HCT116 (cell line): ENCODE measurements around the gene CCDC148. TPM values are rescaled to one million over a fixed set of nuclear protein-coding genes. Genes with fewer than 3 reads are reported as not detected.

ENCODE experiments used
- ATAC-seq: fragments of 200-7000 bp; cut with Tn5 transposase; 2 replicates; pipeline ENCODE4 v1.9.1; 2020; ENCODE audit warnings: mild to moderate bottlenecking, moderate library complexity
- BruUV-seq: library from RNA; stranded (reverse); fragments of 400-500 nt; replicated peaks from 2 replicates; lab custom pipeline; 2021; lab: Mats Ljungman, UMichigan
- CTCF ChIA-PET: fragments of 300-600 bp; sonication (Branson Sonifier 250); formaldehyde crosslinking; loops from one replicate; lab custom pipeline; 2021; ENCODE audit warnings: antibody characterized with exemption; lab: Charles Lee
- POLR2A ChIA-PET: fragments of 300-600, 350-600 bp; sonication (Branson Sonifier 250); formaldehyde crosslinking; loops from one replicate; lab custom pipeline; 2021; ENCODE audit warnings: antibody characterized with exemption; lab: Charles Lee
- RAD21 ChIA-PET, 2 experiments: fragments of 300-600 bp; sonication (Branson Sonifier 250); formaldehyde crosslinking; loops; one replicate each; lab custom pipeline; 2023; ENCODE audit warnings: low total read pairs in 2 of 2; ENCODE audit not compliant: uncharacterized antibody in 2 of 2, unreplicated experiment in 2 of 2, low non-redundant PET in 1 of 2; lab: Charles Lee
- DNase-seq: peaks from one replicate; pipeline ENCODE4 v3.0.0-alpha.2; 2010; ENCODE audit warnings: low read depth, low spot score
- H2AFZ ChIP-seq: fragments of 200-600 bp; shearing (Covaris generic), sonication (generic); 2 replicates; pipeline ENCODE4 v1.6.1; 2017; ENCODE audit warnings: low read depth, mixed run types, mixed read lengths, antibody characterized with exemption, low read length; ENCODE audit not compliant: poor library complexity, severe bottlenecking
- H3K27ac ChIP-seq: 2 replicates; pipeline ENCODE4 v1.5.1; 2012; ENCODE audit warnings: low read depth, low read length
- H3K27me3 ChIP-seq: fragments of 200-600 bp; sonication (generic); 2 replicates; pipeline ENCODE4 v1.6.1; 2016; ENCODE audit warnings: mixed run types, low read length, mixed read lengths; ENCODE audit not compliant: insufficient read depth
- H3K36me3 ChIP-seq, 2 experiments: fragments of 200-500 bp in 1 of 2; fragments of 200-600 bp in 1 of 2; sonication (Bioruptor generic) in 1 of 2; sonication (generic) in 1 of 2; 2 replicates each; pipeline versions ENCODE4 v1.5.1 to v1.6.1; 2014 to 2016; ENCODE audit warnings: low read length in 2 of 2, inconsistent platforms in 1 of 2, mixed read lengths in 1 of 2, mixed run types in 1 of 2; ENCODE audit not compliant: insufficient read depth in 2 of 2, control insufficient read depth in 1 of 2
- H3K4me1 ChIP-seq, 2 experiments: fragments of 200-600 bp in 1 of 2; sonication (generic) in 1 of 2; 2 replicates each; pipeline versions ENCODE4 v1.5.1 to v1.6.1; 2012 to 2017; ENCODE audit warnings: low read length in 2 of 2, inconsistent platforms in 1 of 2, mild to moderate bottlenecking in 1 of 2, mixed read lengths in 1 of 2, mixed run types in 1 of 2, moderate library complexity in 1 of 2; ENCODE audit not compliant: insufficient read depth in 2 of 2, control insufficient read depth in 1 of 2
- H3K4me2 ChIP-seq: fragments of 200-600 bp; sonication (generic); 2 replicates; pipeline ENCODE4 v1.6.1; 2017; ENCODE audit warnings: mixed run types, low read length, mixed read lengths
- H3K4me3 ChIP-seq, 2 experiments: fragments of 200-600 bp in 1 of 2; sonication (generic) in 1 of 2; replicated peaks in 1 of 2; 2 replicates each; pipeline ENCODE4 v1.5.1; 2011 to 2016; ENCODE audit warnings: low read length in 2 of 2, control low read depth in 1 of 2, low read depth in 1 of 2, mild to moderate bottlenecking in 1 of 2, mixed read lengths in 1 of 2, mixed run types in 1 of 2
- H3K79me2 ChIP-seq: fragments of 200-600 bp; sonication (generic); 2 replicates; pipeline ENCODE4 v1.6.1; 2017; ENCODE audit warnings: mild to moderate bottlenecking, mixed run types, low read length, moderate library complexity, mixed read lengths; ENCODE audit not compliant: insufficient read depth
- H3K9ac ChIP-seq: fragments of 200-600 bp; sonication (generic); 2 replicates; pipeline ENCODE4 v1.6.1; 2016; ENCODE audit warnings: low read length, mixed read lengths
- H3K9me2 ChIP-seq: fragments of 200-600 bp; sonication (generic), shearing (Covaris generic); 2 replicates; pipeline ENCODE4 v1.6.1; 2017; ENCODE audit warnings: mixed run types, mild to moderate bottlenecking, moderate library complexity; ENCODE audit not compliant: insufficient read depth
- H3K9me3 ChIP-seq, 2 experiments: fragments of 200-500 bp in 1 of 2; fragments of 200-600 bp in 1 of 2; sonication (Bioruptor generic) in 1 of 2; sonication (generic) in 1 of 2; 2 replicates each; pipeline ENCODE4 v1.6.1; 2014 to 2017; ENCODE audit warnings: low read length in 2 of 2, mixed read lengths in 2 of 2, inconsistent platforms in 1 of 2, low read depth in 1 of 2, mild to moderate bottlenecking in 1 of 2, mixed run types in 1 of 2, moderate library complexity in 1 of 2; ENCODE audit not compliant: control insufficient read depth in 1 of 2, insufficient read depth in 1 of 2
- H4K20me1 ChIP-seq: fragments of 200-600 bp; sonication (generic), shearing (Covaris generic); 2 replicates; pipeline ENCODE4 v1.6.1; 2017; ENCODE audit warnings: mixed run types, mild to moderate bottlenecking, moderate library complexity; ENCODE audit not compliant: insufficient read depth
- CBX3 ChIP-seq: IDR thresholded peaks from 2 replicates; pipeline ENCODE4 v1.6.1; 2012; ENCODE audit warnings: low read depth
- CEBPB ChIP-seq: IDR thresholded peaks from 2 replicates; pipeline ENCODE4 v1.6.1; 2012; ENCODE audit warnings: low read depth
- CTCF ChIP-seq, 3 experiments: fragments of 200-600 bp in 1 of 3; sonication (generic) in 1 of 3; IDR thresholded peaks in 2 of 3; conservative IDR thresholded peaks in 1 of 3; 2 replicates each; pipeline ENCODE4 v1.5.1; 2012 to 2017; ENCODE audit warnings: low read depth in 2 of 3, low read length in 2 of 3, antibody characterized with exemption in 1 of 3, borderline replicate concordance in 1 of 3, control low read depth in 1 of 3, mild to moderate bottlenecking in 1 of 3, mixed read lengths in 1 of 3, mixed run types in 1 of 3, moderate library complexity in 1 of 3; ENCODE audit not compliant: insufficient read depth in 1 of 3
- EGR1 ChIP-seq: IDR thresholded peaks from 2 replicates; pipeline ENCODE4 v1.6.1; 2012; ENCODE audit warnings: low read depth
- EZH2 ChIP-seq: fragments of 200-600 bp; sonication (generic); IDR thresholded peaks from 2 replicates; pipeline ENCODE4 v1.6.1; 2017; ENCODE audit warnings: antibody characterized with exemption, mixed run types
- FOSL1 ChIP-seq: IDR thresholded peaks from 2 replicates; pipeline ENCODE4 v1.6.1; 2012; ENCODE audit warnings: low read depth
- POLR2AphosphoS5 ChIP-seq: IDR thresholded peaks from 2 replicates; pipeline ENCODE4 v1.6.1; 2011; ENCODE audit warnings: mild to moderate bottlenecking, low read depth, low read length, moderate library complexity
- RAD21 ChIP-seq: IDR thresholded peaks from 2 replicates; pipeline ENCODE4 v1.6.1; 2012; ENCODE audit warnings: low read depth, mild to moderate bottlenecking
- REST ChIP-seq: IDR thresholded peaks from 2 replicates; pipeline ENCODE4 v1.6.1; 2012; ENCODE audit warnings: low read depth
- SP1 ChIP-seq: IDR thresholded peaks from 2 replicates; pipeline ENCODE4 v1.6.1; 2012; ENCODE audit warnings: low read depth
- TCF7L2 ChIP-seq: IDR thresholded peaks from 2 replicates; pipeline ENCODE4 v1.7.0; 2011; ENCODE audit warnings: borderline replicate concordance, inconsistent platforms; ENCODE audit not compliant: insufficient read depth, insufficient read length; ENCODE audit errors: extremely low read depth
- ZBTB33 ChIP-seq: IDR thresholded peaks from 2 replicates; pipeline ENCODE4 v1.6.1; 2011; ENCODE audit warnings: mild to moderate bottlenecking, low read length, moderate library complexity; ENCODE audit not compliant: insufficient replicate concordance; ENCODE audit errors: extremely low read depth
- ZFX ChIP-seq: fragments of 450-650 bp; IDR thresholded peaks from 2 replicates; pipeline ENCODE4 v1.6.1; 2017
- ZNF274 ChIP-seq: fragments of 200-500 bp; sonication (Bioruptor generic); IDR thresholded peaks from 2 replicates; pipeline ENCODE4 v1.6.1; 2014; ENCODE audit warnings: mild to moderate bottlenecking, low read depth, low read length, inconsistent platforms
- intact Hi-C: fragments of 100-400 bp; cut with micrococcal nuclease; formaldehyde crosslinking; loops from 2 replicates; pipeline ENCODE4 v1.10.0; 2022
- total RNA-seq: library from RNA; stranded (reverse); gene quantifications from one replicate; pipeline ENCODE4 v1.2.1, GENCODE V29; 2021; ENCODE audit not compliant: unreplicated experiment

Gene CCDC148
- total RNA-seq, 1 experiment from 2014 or later = 0.59 TPM

- Histone ChIP-seq H2AFZ (no peak overlapping the region), H4K20me1 (no peaks in the 10 kb centered on the region), H3K79me2 (no peaks in the 10 kb centered on the region), H3K9me2 (no peaks in the 10 kb centered on the region), H3K4me2 (no peak overlapping the region), H3K36me3 (no peaks in the 10 kb centered on the region), H3K9me3 (no peaks in the 10 kb centered on the region), H3K4me1 (no peaks in the 10 kb centered on the region), H3K4me3 (no peak overlapping the region), H3K9ac (no peak overlapping the region), H3K27ac (no peak overlapping the region), H3K27me3 (no peaks in the 10 kb centered on the region)
- DNase-seq (no peak), ATAC-seq (no peak)
- ChIA-PET CTCF (no interaction called here), POLR2A (no interaction called here), RAD21 (no interaction called here)
- BruUV-seq = no TSS peak
- intact Hi-C loops = no loop called here
- TF ChIP-seq ZNF274 (no peak), CEBPB (no peak), FOSL1 (no peak), TCF7L2 (no peak), POLR2AphosphoS5 (no peak), CTCF (IDR thresholded peaks at IDR 0.05 in 2 of 3, conservative IDR thresholded peaks at IDR 0.05 in 1 of 3; ENCODE audit: borderline replicate concordance in 1 of 3, insufficient read depth in 1 of 3, low read depth in 2 of 3, low read length in 2 of 3) (no peak), ZBTB33 (no peak), RAD21 (no peak), EZH2 (no peak), CBX3 (no peak), REST (no peak), EGR1 (no peak), ZFX (no peak), SP1 (no peak)
These were observed 46.4 kb downstream of the CCDC148 start for GRCh38 chr2:158410132-158410531.
